Measurements from ENCODE around the gene FAM184A.
A peak's percentile ranks its signal among the peaks of the same experiment; 100 is the strongest.
"Not testable (repeated sequence)": the region's sequence is repeated elsewhere in the genome, so short reads cannot be mapped to it uniquely, and the experiment has no call there.

Gene FAM184A

GRCh38 chr6:119052292-119052889 lies 26.1 kb downstream of the FAM184A start:
- FAIRE-seq, result no peak

GRCh38 chr6:119044255-119044654 lies 34.2 kb downstream of the FAM184A start:
- FAIRE-seq, result no peak

- no peak for FAIRE-seq
Observed at GRCh38 chr6:119043783-119044182, 34.7 kb downstream of the FAM184A start.

- FAIRE-seq, result no peak
Observed at GRCh38 chr6:119043265-119043664, 35.2 kb downstream of the FAM184A start.

- FAIRE-seq, result no peak
Observed at GRCh38 chr6:119040636-119041035, 37.8 kb downstream of the FAM184A start.

- no peak for FAIRE-seq
Observed at GRCh38 chr6:119040229-119040628, 38.2 kb downstream of the FAM184A start.

GRCh38 chr6:119037941-119038623 lies 40.4 kb downstream of the FAM184A start:
- no peak for FAIRE-seq

GRCh38 chr6:119037264-119037663 lies 41.2 kb downstream of the FAM184A start:
- no peak for FAIRE-seq

GRCh38 chr6:119036081-119036480 lies 42.4 kb downstream of the FAM184A start:
- FAIRE-seq, result no peak

- FAIRE-seq, result no peak
Observed at GRCh38 chr6:119035459-119035858, 43.0 kb downstream of the FAM184A start.

GRCh38 chr6:119034827-119035458 lies 43.5 kb downstream of the FAM184A start:
- no peak for FAIRE-seq

- no peak for FAIRE-seq
Observed at GRCh38 chr6:119032428-119032827, 46.0 kb downstream of the FAM184A start.

- peak; percentile 25 for FAIRE-seq
Observed at GRCh38 chr6:119030759-119031158, 47.7 kb downstream of the FAM184A start.

GRCh38 chr6:119028091-119028490 lies 50.4 kb downstream of the FAM184A start:
- no peak for FAIRE-seq

- FAIRE-seq, result no peak
Observed at GRCh38 chr6:119027465-119027864, 51.0 kb downstream of the FAM184A start.

GRCh38 chr6:119026822-119027221 lies 51.6 kb downstream of the FAM184A start:
- no peak for FAIRE-seq

GRCh38 chr6:119025793-119026192 lies 52.7 kb downstream of the FAM184A start:
- no peak for FAIRE-seq

- FAIRE-seq, result no peak
Observed at GRCh38 chr6:119024111-119024510, 54.4 kb downstream of the FAM184A start.

- FAIRE-seq, result no peak
Observed at GRCh38 chr6:119022796-119023195, 55.7 kb downstream of the FAM184A start.

GRCh38 chr6:119020597-119021561 lies 57.6 kb downstream of the FAM184A start:
- no peak for FAIRE-seq

- not testable (repeated sequence) for FAIRE-seq
Observed at GRCh38 chr6:119015165-119015564, 63.3 kb downstream of the FAM184A start.

GRCh38 chr6:119012521-119012920 lies 65.9 kb downstream of the FAM184A start:
- FAIRE-seq, result no peak

GRCh38 chr6:119009266-119009665 lies 69.2 kb downstream of the FAM184A start:
- not testable (repeated sequence) for FAIRE-seq
